Caki2 (cell line): ENCODE measurements around the gene CNKSR3. TPM values are rescaled to one million over a fixed set of nuclear protein-coding genes. Genes with fewer than 3 reads are reported as not detected.
A peak's percentile ranks its signal among the peaks of the same experiment; 100 is the strongest.
"Not testable (repeated sequence)": the region's sequence is repeated elsewhere in the genome, so short reads cannot be mapped to it uniquely, and the experiment has no call there.

ENCODE experiments used
- DNase-seq: peaks from one replicate; pipeline ENCODE4 v3.0.0-alpha.2; 2015; ENCODE audit warnings: low read depth
- in situ Hi-C: cut with HindIII; loops from 2 replicates; pipeline ENCODE4 v1.10.0; 2016; ENCODE audit warnings: low sequenced_read_pairs, low pct_unique_long_range_greater_than_20kb, mixed read lengths
- total RNA-seq: library from RNA; depleted of rRNA; stranded (reverse); fragments of >200 nt; shearing (Covaris generic); gene quantifications from 2 replicates; pipeline ENCODE4 v1.2.3, GENCODE V29; 2014; ENCODE audit warnings: low replicate concordance; rRNA removed

CNKSR3 gene
- 23.0 and 27.7 TPM in 2 replicates for total RNA-seq

DNA sequence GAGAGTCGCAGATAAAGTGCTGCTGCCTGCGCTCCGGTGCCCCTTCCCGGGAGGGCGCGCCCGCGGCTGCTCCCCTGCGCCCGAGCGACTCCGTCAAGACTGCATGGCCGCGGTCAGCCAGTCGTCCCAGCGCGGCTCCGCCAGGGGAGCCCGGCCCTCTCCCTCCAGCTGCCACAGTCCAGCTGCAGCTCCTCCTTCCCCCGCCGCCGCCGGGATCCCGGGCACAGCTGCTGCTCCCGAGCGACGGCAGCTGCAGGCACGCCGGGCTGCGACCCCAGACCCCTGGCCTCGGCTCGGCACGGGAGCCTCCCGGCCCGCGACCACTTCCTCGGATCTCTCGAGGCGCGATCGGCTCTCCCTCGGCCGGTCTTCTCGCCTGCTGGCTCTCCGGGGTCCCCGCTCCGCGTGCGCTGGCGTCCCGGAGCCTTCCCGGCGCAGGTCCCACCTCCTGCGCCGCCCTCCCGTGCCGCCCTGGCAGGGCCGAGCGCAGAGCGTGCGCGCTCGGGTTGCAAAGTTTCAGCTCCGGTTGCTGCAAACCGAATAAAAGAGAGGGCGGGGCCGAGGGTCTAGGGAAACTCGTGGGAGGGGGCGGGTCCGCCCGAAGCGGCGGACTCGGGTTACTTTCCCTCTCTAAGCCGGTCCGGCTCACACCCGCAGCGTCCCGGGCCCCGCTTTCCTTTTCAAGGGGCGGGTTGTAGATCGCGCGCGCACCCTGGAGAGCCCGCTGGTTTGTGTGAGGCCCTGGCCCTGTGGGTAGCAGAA lies at the start of gene CNKSR3:
TSS of gene CNKSR3 (minus strand) at position 542 of the 762 bp plus-strand sequence. CDS start 571 bp downstream, outside the sequence.
- in situ Hi-C loops: no loop called here
- DNase-seq: peak; percentile 86

DNA sequence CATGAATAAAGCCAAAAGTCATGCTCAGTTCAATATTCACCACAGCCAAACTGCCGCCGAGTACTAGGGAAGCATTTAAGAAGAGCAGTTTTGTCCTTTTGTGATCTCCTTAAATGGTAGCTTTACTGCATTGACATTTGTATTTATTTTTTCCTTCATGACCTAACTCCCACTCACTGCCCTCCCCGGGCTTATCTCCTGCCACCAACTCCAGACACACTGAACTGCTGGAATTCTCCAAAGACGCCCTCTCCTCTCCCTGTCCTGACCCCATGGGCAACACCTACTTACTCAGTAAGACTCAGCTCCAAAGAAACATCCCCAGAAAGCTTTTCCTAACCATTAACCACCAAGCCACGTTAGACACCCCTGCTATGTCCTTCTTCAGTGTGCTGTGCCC lies 48.5 kb upstream of the CNKSR3 start:
- no peak for DNase-seq

DNA sequence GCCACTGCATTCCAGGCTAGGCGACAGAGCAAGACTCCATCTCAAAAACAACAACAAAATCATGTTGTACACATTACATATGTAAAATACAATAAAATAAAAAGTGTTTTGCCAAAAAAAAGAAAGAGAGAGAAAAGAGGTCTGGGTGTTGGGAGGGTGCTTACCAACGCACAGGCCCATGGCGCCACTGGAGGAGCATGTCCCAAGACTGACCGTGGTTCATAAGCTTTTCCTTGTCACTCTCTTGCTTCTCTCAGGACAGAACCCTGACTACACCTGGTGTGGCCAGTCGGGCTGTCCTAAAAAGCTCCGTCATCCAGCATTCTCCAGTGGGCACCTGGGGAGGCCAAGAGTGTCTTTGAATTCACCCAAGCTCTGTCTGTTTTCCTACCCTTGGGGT lies 48.0 kb upstream of the CNKSR3 start:
- in situ Hi-C loops: no loop called here
- no peak for DNase-seq

More for the DNA sequence above, 48.5 kb upstream of the CNKSR3 start:
- in situ Hi-C loops: no loop called here

DNA sequence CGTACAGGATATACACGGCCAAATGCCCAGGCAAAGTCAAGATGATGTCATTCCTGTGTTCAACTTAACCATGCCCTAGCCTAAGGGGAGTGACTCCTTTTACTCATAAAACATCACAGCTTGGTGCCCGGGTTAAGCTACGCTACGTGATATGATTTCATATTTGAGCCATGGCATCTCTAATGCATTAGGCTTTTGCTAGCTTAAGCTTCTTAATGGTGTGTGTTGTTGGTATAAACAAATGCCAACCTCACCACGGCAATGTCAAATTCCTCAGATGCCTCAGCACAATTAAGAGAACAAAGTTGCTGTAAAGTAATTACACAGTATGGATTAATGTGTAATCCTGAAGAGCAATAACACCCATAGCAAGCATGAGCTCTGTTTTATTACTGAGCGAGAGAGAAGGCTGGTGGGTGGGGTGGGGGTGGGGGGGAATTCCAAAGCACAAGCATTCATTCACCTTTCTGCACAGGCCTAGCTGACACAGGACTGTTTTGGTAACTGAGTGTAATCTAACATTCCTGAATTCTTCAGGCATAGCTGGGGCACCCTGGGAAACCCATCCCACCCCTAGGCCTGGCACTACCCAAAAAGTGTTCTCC lies 44.7 kb upstream of the CNKSR3 start:
- DNase-seq: peak; percentile 97
- in situ Hi-C loops: no loop called here

DNA sequence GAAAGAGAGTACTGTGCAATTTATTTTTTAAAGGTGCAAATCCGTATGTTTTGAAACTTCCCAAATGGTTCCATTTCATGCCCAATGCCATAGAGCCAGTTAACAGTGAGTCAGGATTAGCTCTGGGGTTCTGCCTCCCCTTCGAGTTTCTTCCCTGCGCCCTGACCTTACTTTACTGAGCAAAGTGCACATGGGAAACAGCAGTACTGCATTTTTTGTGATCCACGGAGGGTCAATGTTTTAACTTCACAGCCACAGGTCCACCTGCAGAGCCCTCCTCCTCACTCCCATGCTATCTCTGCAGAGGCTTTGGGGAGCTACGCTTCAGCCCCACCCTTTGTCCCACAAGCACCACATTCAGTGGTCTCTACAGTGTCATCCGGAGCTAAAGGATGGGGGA lies 44.0 kb upstream of the CNKSR3 start:
- in situ Hi-C loops: no loop called here
- no peak for DNase-seq

DNA sequence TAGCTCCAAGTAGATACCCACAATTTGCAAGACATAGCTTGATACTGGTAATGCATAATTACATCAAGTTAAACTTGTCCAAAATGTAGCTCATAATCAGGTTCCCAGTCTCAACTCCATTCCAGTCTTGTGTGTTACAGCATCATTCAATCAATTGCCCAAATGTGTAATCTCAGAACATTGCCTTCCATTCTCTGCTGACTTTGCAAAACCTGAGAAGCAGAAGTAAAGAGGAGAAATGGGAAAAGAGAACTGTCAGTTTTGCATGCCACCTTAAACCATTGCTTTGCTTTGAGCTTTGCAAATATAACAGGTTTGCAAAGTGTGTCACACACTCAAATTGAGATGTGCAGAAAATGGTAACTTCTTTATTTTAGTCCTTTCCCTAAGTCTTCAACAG lies 40.3 kb upstream of the CNKSR3 start:
- in situ Hi-C loops: no loop called here
- DNase-seq: no peak

DNA sequence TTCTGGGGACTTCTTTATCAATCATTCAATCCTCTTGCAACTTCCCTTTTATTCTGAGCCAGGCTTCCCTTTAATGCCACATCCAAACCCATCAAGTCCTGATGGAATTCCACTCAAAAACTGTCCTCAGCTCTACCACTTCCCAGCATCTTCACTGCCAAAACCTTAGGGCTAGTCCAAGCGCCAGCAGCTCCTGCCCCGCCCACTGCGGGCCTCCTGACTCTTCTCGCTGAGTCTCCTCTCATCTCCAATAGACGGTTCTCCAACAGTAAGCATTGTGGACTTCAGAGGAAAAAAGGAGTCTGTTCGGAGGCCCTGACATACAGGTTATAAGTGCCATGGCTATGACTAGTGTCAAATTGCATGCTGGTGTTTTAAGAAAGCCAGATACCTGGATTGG lies 38.7 kb upstream of the CNKSR3 start:
- no peak for DNase-seq
- in situ Hi-C loops: no loop called here

DNA sequence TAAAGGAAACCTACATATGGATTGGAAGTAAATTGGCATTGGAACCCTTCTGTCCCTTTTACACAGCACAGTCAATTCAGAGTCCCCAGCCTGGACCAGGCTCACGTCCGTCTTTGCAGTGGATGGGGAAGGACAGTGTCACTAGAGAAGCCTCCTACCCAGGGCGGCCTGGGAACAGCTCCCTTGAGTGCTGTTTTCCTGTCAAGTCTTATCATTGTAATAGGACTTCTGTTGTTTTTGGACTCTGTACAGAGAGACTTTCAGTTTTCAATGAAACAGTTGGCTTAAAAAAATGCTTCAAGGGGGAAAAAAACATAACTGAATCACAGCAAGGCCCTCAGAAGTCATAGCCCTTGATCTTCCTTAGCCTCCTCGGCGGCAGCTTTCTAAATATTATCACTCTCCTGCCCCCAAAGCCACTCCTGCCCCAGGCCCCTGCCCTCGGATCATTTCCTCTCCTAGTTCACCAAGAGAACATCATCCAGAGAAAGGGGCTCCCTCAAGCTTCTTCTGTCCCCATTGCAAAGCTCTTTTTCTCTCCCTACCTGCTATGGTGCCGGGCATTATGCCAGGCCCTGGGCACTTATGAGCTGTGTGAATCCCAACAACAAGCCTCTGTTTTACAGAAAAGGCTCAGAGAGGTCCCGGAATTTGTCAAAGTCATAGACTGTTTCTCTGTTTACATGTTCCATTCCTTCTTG lies 37.8 kb upstream of the CNKSR3 start:
- in situ Hi-C loops: no loop called here
- DNase-seq: peak; percentile 46

DNA sequence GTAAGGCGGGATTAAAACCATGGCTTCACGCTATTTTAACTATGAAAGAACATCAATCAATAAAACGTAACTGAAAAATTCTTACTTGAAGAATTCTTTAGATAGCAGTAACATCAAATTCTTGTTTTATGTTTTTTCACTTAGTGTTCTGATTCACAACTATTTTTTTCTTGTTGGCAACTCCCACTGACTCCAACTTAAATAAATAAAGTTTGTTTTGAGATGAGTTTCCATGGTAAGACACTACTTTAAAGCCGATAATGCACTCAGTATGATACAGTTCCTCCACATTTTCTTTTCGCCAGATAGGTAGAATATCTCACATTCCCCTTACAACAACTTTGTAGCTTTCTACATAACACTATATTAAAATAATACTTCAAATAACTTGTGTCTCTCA lies 33.1 kb upstream of the CNKSR3 start:
- no peak for DNase-seq
- in situ Hi-C loops: no loop called here

DNA sequence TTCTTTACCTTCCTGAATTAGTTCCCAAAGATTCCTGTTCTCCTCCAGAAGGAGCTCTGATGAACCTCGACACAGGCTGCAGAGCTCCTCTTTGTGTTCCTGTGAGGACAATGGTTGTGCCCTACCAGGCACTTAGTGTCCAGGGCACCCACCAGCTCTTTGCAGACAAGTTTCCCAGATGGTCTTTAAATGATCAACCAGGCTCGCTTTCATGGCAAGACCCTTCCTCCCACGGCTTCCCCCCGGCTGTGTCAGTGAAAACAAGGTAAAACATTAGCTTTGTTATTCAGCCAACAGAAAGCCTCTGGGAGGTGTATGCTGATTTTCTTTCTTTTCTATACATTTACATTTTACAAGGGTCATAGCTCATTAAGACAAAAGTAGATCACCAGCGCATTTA lies 32.3 kb upstream of the CNKSR3 start:
- no peak for DNase-seq
- in situ Hi-C loops: no loop called here

DNA sequence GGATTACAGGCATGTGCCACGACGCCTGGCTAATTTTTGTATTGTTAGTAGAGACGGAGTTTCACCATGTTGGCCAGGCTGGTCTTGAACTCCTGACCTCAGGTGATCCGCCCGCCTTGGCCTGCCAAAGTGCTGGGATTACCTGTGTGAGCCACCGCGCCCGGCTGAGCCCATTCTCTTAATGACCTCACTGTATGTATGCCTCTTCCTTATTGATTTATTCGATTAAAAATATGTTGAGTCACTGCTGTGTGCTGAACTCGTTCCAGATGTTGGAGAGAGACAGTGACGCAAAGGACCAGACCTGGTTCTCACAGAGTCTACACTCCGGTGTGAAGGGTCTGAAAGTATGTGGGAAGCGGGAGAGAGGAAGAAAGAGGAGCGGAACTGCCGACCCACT lies 31.4 kb upstream of the CNKSR3 start:
- DNase-seq, in situ Hi-C loops: not testable (repeated sequence)

DNA sequence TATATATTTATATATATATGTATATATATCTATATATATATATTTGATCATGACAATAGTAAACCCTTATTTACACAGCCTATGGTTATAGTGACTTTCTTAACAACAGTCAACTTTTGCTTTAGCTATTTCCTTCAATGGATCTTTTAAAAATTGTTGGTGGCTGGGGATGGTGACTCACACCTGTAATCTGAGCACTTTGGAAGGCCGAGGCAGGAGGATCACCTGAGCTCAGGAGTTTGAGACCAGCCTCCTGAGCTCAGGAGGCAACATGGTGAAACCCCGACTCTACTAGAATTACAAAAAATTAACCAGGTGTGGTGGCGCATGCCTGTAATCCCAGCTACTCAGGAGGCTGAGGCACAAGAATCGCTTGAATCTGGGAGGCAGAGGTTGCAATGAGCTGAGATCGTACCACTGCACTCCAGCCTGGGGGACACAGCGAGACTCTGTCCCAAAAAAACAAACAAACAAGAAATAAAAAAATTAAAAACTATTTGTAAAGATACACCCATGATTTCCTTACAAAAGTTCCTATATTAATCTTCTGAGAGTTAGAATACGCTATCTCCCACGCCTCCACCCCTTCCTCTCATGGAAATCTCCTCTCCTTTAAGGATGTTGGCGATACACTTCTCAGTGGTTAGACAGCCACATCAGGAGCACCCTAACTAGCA lies 29.2 kb upstream of the CNKSR3 start:
- no peak for DNase-seq
- in situ Hi-C loops: no loop called here

DNA sequence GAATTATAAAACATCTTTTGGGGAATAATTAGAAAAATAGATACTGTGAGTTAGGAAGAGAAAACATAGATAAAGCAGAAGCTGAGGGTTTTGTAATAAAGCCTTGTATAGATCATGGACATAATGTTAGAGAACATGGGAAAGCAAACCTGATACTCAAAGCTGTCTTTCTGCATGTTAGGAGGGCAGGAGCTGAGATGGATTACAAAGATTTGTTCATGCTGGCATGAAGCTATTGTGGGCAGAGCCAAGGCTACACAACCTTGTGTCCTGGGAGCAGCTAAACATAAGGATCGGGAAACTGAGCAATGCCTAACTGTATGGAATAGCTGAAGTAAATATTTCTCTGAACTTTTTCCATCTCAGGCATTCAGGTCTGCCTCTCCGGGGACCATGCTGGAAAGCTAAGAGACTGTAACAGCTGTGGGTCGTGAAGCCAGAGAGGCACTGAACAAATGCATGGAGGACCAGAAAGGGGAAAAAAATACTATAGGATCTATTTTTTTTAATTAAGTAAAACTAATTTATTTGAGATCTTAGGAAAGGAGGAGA lies 28.2 kb upstream of the CNKSR3 start:
- in situ Hi-C loops: no loop called here
- no peak for DNase-seq

DNA sequence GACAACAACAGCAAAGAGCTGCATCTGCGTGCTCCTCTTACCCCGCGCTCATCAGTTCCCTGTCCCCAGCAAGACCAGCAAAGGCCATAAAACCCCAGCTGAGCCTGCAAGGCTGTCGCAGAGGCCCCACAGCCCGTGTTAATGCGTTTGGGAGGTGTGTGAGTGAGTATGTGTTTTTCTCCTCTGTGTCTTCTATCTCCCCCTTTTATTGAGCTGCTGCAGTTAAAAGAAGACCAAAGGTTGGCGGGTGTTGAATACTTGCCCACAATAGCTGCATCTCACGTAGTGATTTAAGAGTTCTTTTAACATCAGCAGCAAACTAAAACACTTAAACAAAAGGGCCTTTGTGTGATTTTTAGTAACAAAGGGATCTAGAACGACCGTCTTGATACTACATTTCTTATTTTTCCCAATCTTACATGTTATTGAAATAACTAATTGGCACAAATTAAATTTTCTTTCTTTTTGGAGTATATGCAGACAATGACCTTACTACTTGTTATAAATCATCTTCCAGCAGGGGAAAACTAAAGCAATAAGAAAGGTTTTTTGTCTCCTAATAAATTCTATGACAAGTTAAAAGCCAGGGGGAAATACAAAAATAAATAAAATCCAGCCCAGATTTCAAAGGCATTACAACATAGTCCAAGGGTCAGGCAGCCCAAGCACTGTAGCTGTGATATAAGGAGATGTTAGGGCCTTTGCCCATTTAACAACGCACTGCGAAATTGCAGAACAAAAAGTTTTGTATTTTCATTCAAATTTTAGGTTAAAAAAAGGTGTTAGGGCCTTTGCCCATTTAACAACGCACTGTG lies 27.2 kb upstream of the CNKSR3 start:
- DNase-seq: no peak
- in situ Hi-C loops: no loop called here

DNA sequence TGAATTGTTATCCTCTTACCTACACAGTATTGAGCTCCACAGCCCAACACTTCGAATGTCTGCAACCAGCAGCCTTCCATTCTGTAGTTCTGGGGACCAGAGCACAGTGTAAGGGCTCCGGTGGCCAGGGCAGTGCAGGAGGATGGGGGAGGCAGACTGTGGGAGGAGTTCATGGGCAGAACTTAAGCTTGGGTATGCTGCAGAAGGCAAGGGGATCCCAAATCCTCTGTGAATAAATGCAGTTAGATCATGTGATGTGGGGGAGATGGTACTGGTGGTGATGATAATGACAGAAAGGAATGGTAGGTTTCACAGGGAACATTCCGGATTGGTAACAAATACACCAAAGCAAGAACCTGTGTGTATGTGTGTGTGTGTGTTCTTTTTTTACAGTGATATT lies 26.5 kb upstream of the CNKSR3 start:
- in situ Hi-C loops: no loop called here
- DNase-seq: no peak

DNA sequence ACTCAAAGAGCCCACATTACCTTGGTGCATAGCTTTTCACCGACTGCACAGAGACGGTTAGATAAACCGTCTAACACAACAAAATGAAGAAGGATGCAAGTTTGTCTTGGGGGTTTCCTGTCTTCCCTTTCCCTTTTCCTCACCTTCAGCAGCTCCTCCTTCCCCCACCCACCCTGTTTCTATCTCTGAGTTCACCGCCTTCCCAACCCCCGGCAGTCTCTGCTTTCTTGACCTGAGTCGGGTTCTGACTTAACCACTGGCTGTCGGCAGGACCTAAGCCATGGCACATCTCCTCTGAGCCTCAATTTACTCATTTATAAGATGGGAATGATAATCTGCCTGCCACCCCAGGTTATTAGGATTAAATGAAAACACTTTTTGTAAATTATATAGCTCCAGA lies 25.8 kb upstream of the CNKSR3 start:
- in situ Hi-C loops: no loop called here

DNA sequence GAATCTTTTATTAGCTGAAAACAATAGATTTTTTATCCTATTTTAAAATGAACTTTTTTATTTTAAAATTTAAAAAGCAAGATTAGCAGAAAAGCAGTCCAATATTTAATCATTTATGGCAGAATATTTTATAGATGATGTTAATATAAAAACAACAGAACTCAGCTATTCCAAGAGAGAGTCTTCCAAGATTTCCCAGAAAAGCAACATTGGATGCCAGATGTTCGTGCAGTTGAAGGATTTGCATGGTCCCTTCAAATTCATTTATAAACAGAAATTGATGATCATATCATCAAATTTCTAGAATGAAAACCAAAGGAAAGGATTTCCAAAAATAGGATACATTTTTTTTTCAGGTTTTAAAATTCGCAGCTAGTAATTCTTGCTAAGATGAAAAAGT lies 25.4 kb upstream of the CNKSR3 start:
- in situ Hi-C loops: no loop called here
- DNase-seq: no peak

More for the DNA sequence above, 25.8 kb upstream of the CNKSR3 start:
- no peak for DNase-seq

DNA sequence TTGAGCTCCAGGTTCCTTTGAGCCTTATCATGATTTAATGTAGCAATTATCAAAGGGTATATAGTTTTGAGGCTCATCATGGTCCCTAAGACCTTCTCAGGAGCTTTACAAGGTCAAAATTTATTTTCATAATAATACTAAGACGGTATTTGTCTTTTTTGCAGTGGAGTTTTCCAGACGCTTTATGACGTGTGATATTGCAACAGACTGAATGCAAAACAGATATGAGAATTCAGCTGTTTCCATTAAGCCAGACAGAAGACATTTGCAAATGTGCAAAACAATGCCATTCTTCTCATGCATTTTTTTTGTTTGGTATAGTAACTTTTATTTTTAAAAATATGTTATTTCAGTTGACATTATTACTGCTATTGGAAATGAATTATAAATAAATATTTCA lies 24.7 kb upstream of the CNKSR3 start:
- DNase-seq: no peak
- in situ Hi-C loops: no loop called here
